HG03520 (cell line): ENCODE results near the gene CEP128.

Experiments
- ATAC-seq: cut with Tn5 transposase; IDR thresholded peaks from one replicate; pipeline ENCODE4 v1.9.1; 2021; ENCODE audit warnings: mild to moderate bottlenecking, moderate library complexity; ENCODE audit not compliant: unreplicated experiment

Gene CEP128

GRCh38 chr14:80781972-80782367, 159.6 kb downstream of the CEP128 start:
- ATAC-seq, result no peak

DNA sequence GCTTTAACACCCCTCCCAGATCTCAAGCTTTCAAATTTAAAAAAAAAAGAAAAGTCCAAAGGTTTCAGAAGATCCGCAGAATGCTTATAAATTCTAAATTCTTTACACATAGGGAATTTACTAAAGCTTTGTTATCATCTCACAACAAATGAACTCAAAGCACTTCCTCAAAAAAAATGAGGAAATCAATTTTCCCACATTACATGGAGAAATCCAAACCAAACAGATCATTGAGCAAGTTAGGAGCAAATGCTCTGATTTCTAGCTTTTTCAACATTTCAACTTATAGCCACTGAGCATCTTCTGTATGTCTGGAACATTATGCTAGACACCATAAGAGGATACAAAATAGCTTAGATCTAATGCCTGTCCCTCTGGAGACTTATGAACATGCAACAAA, 161.0 kb downstream of the CEP128 start:
- ATAC-seq, result no peak

GRCh38 chr14:80776657-80777056, 164.9 kb downstream of the CEP128 start:
- no peak for ATAC-seq

- no peak for ATAC-seq
Measured at GRCh38 chr14:80776186-80776585, 165.4 kb downstream of the CEP128 start.

- ATAC-seq, result no peak
Measured at GRCh38 chr14:80772504-80772903, 169.0 kb downstream of the CEP128 start.

- ATAC-seq, result no peak
Measured at GRCh38 chr14:80771201-80771600, 170.3 kb downstream of the CEP128 start.

GRCh38 chr14:80770114-80770908, 171.2 kb downstream of the CEP128 start:
- ATAC-seq, result no peak

- no peak for ATAC-seq
Measured at GRCh38 chr14:80768646-80769045, 172.9 kb downstream of the CEP128 start.

DNA sequence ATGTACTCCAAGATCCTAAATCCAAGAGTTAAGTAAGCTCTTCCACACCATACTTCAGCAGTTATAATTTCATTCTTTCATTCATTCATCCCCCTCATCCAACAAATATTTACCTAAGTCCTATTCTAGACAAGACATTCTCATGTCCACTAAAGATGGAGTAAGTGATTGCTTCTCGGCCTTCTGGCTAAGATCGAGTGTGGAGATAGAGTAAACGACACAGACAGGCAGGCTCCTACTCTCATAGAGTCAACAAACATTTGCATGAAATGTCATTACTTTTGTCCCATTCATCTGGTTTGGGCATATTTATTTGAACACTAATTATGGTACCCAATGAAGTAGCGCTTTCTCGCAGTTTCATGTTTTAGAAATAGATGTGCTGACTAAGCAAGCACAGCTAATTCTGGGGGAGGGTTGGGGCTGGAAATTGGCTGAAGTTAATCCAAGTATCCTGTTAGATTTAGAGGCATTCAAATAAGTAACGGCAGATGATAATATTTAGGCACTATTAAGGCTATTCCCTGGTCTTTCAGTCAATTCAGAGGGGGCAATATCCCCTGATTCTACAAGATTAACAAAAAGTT, 176.5 kb downstream of the CEP128 start:
- ATAC-seq, result no peak

GRCh38 chr14:80764496-80764895, 177.0 kb downstream of the CEP128 start:
- ATAC-seq, result no peak

GRCh38 chr14:80762641-80763228, 178.8 kb downstream of the CEP128 start:
- ATAC-seq, result no peak

DNA sequence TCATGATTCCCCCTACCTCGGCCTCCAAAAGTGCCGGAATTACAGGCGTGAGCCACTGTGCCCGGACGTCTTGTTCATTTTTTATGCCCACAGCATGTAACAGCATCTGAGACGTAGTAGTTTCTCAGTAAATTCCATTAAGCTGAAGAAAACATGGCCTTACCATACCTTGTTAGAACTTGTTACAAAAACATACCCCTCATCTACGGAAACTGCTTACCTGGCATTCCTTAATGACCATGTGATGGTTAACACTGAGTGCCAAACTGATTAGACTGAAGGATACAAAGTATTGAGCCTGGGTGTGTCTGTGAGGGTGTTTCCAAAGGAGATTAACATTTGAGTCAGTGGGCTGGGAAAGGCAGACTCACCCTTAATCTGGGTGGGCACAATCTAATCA, 186.8 kb downstream of the CEP128 start:
- no peak for ATAC-seq

DNA sequence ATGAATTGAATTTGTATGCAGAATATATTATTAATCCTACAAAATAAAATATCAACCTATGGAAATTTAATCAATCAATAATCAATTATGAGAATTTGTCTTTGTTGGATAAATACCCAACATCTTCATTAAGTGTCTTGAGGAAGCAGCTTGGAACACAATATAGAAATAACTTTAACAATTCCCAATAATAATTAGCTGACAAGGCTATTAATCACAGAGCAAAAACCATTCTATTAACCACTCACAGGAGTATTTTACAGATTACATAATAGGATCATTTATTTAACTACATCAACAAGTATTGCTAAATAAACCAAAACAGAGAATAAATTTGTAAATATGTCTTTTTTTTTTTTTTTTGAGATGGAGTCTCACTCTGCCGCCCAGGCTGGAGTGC, 190.3 kb downstream of the CEP128 start:
- ATAC-seq, result no peak

GRCh38 chr14:80726211-80726610, 215.3 kb downstream of the CEP128 start:
- no peak for ATAC-seq

GRCh38 chr14:80718940-80719339, 222.6 kb downstream of the CEP128 start:
- ATAC-seq, result no peak

GRCh38 chr14:80714474-80714873, 227.1 kb downstream of the CEP128 start:
- ATAC-seq, result no peak

GRCh38 chr14:80713076-80713850, 228.3 kb downstream of the CEP128 start:
- no peak for ATAC-seq

DNA sequence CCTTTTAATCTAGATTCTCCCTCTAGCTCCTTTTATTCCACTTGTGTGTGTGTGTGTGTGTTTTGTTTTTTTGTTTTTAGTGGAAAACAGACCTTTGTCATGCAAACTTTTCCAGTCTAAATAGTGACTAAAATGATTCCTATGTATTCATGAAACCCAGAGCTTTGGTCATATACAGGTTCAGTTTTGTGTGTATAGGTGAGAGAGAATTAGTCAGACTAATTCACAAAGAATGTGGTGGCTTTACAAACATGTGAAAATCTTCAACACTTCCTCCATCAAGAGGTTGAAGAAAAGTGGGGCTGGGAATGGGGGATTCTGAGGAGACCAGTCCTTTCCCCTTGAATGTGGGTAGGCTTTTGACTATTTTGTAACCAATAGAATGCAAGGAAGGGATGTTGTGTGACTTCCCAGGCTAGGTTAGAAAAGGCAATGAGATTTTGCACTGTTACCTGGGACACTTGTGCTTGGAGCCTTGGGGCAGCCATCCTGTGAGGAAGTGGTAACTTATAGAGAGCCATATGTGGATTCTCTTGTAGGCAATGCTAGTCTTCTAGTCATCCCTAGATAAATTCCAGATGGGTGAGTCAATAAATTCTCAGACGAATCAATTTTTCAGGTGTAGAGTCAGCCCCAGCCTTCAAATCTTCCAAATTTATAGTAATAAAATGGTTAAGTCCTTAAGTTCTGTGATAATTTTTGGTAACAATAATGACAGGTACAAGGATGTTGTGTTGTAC, 236.1 kb downstream of the CEP128 start:
- ATAC-seq, result no peak

- ATAC-seq, result no peak
Measured at GRCh38 chr14:80700601-80701000, 240.9 kb downstream of the CEP128 start.

DNA sequence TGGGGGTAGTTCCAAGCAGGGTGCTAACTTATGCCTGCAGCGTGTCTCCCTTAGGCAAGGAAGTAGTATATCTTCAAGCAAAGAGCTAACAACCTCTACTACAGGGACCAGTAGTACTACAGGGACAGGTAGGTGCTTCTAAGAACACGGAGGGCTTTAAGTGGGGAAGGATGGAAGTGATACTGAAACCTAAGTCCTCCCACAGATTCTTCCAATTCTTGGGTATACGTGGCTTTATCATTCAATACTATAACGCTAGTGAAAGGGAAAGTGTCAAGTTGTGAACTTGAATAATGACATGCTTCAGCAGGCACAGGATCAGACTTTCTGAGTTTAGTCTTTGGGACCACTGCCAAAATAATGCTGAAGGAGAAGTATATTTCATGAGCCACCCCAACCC, 241.7 kb downstream of the CEP128 start:
- ATAC-seq, result no peak

DNA sequence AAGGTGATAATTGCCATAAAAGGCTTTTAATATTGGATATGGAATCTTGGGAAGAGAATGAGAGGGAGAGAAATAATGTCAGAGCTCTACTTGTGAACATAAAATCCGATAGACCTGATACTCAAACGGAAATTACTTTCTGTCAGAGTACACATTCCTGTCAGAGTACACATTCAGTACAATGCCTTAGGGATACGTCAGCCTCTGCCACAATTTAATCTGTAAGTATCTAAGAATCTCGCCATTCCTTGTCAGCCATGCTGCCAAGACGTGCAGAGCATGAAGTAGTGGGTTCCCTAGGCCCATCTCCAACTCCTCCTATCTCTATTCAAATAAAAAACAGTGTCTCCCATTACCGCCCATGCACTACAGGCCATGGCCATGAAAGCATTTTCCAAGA, 242.6 kb downstream of the CEP128 start:
- ATAC-seq, result no peak
